Aorta (tissue), 5 donors: ENCODE measurements around the gene CWC22. TPM values are rescaled to one million over a fixed set of nuclear protein-coding genes. Genes with fewer than 3 reads are reported as not detected.
A peak's percentile ranks its signal among the peaks of the same experiment; 100 is the strongest.

Source experiments
- ATAC-seq: fragments of 200-7000 bp; cut with Tn5 transposase; one replicate; pipeline ENCODE4 v1.9.1; 2022; ENCODE audit warnings: moderate library complexity; ENCODE audit not compliant: low FRiP score
- DNase-seq, 2 donors: peaks; one replicate each; pipeline ENCODE4 v3.0.0-alpha.2; 2020
- H3K27ac ChIP-seq, 2 donors: one replicate each; pipeline ENCODE4 v1.5.1; 2013; ENCODE audit warnings: low read length in 2 of 2, mild to moderate bottlenecking in 2 of 2, moderate library complexity in 2 of 2, control low read depth in 1 of 2, inconsistent platforms in 1 of 2, low read depth in 1 of 2
- H3K27me3 ChIP-seq, 2 donors: one replicate each; pipeline ENCODE4 v1.6.1; 2013; ENCODE audit warnings: control low read depth in 1 of 2, low read length in 1 of 2, mild to moderate bottlenecking in 1 of 2, moderate library complexity in 1 of 2; ENCODE audit not compliant: insufficient read depth in 2 of 2, control insufficient read depth in 1 of 2
- H3K36me3 ChIP-seq, 2 donors: one replicate each; pipeline ENCODE4 v1.6.1; 2013; ENCODE audit warnings: control low read depth in 1 of 2, low read length in 1 of 2, mild to moderate bottlenecking in 1 of 2; ENCODE audit not compliant: insufficient read depth in 2 of 2, control insufficient read depth in 1 of 2
- H3K4me1 ChIP-seq, 2 donors: one replicate each; pipeline ENCODE4 v1.6.1; 2013; ENCODE audit warnings: low read length in 2 of 2, control low read depth in 1 of 2, mild to moderate bottlenecking in 1 of 2, moderate library complexity in 1 of 2; ENCODE audit not compliant: insufficient read depth in 2 of 2, control insufficient read depth in 1 of 2
- H3K4me3 ChIP-seq, 2 donors: one replicate each; pipeline ENCODE4 v1.5.1; 2013; ENCODE audit warnings: low read length in 2 of 2, control low read depth in 1 of 2, mild to moderate bottlenecking in 1 of 2
- H3K9me3 ChIP-seq: one replicate; pipeline ENCODE4 v1.6.1; 2013; ENCODE audit warnings: mild to moderate bottlenecking, low read length; ENCODE audit not compliant: control insufficient read depth
- WGBS, 2 donors: extraction: QIAGEN DNeasy Blood & Tissue Kit; methylation state at CpG; one replicate each; pipeline ENCODE4 v1.1.7; 2013; 5-methylcytosine and 5-hydroxymethylcytosine counted together
- intact Hi-C, 2 donors: fragments of 100-400 bp; cut with DNase I; formaldehyde crosslinking; loops; one replicate each; pipeline versions ENCODE4 v1.14.2 to v1.15.0; 2022
- polyA plus RNA-seq, 2 donors: library from polyadenylated mRNA; stranded (reverse); fragments of 200-250 nt; gene quantifications; one replicate each; pipeline ENCODE4 v1.2.3, GENCODE V29; 2013
- total RNA-seq, 2 donors: library from RNA; stranded (reverse); fragmentation: NEBNext Ultra II Directional; extraction: Animal tissue kit (Norgen Biotek cat#: 25700); gene quantifications; one replicate each; pipeline ENCODE4 v1.2.1, GENCODE V29; 2021
- donor health status: healthy with polysubstance abuse.
- donor health status: Bipolar disorder and iron deficiency.
- donor health status: DM: no; HTN: no; CAD: no.
- donor health status: DM: no; HTN: no; CAD: no.
- donor health status: DM: yes; HTN: yes; CAD: no.

CWC22 gene
- total and polyA plus RNA-seq, 4 donors = 12.8 to 22.0 (median 16.8) TPM

DNA sequence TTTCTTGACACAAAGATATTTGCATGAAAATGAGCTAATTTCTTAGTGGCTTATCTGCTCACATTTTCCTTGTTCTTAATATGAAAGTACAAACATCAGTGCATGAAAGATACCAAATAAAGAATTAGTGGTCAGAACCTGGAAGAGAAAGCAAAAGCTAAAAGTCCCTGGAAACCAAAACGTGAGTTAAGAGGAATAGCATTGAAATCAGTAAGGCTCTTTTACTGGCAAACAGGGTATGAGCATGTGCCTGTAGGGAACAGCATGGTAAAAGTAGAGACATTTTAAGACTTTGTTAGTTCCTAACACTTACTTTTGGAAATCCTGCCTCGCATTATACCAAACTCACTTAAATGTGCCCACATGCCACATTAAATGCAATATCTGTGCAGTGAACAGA, 31.9 kb upstream of the CWC22 start:
- 50 to 53% methylated on average over 2 of the region's 2 CpGs for WGBS, 2 donors
- no peaks in the 10 kb centered on the region for H3K9me3 ChIP-seq

DNA sequence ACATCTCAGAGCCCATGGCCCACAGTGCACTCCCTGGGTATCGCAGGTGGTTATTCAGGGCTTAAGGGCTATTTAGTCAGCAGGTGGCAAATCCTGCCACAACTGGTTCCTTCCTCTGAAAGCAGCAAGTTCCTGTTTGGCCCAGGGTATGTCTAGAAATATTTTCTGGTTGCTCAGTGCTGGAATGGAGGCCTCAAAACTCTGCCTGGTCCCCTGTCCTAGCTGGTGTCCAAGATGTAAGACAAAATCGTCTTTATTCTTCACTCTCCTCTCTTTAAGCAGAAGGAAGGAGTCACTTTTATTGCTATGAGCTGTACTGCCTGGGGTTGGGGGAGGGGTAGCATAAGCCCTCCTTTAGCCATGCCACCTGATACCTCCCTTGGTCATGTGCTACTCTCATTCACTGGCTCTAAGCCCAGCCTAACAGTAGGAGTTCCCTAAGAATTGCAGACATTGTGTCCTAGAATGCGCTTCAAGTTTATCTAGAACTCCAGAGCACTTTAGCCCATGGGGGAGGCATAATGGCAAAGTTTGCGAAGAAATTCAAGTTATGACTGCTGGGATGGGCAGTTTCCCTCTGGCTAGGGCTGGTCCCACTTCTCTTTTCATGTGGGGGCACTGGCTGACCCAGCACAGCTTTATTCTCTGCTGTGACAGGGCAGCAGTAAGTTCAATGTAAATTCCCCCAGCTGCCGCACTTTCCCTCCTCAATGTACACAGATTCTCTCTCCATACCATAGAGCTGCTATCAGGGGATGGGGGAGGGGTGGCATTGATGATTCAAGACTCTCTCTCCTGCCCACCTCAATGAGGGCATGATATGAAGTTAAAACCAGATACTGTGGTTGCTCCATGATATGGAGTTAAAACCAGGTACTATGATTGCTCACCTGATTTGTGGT, 27.1 kb upstream of the CWC22 start:
- 77 to 81% methylated on average over 5 of the region's 5 CpGs for WGBS, 2 donors
- Histone ChIP-seq H3K4me1 (no peaks in the 10 kb centered on the region), H3K27ac (no peak overlapping the region), H3K36me3 (no peaks in the 10 kb centered on the region), H3K9me3 (no peaks in the 10 kb centered on the region), H3K4me3 (no peak overlapping the region), H3K27me3 (no peaks in the 10 kb centered on the region)
- intact Hi-C loops = no loop called here
- ATAC-seq = no peak
- no peak for DNase-seq

More for the DNA sequence above, 31.9 kb upstream of the CWC22 start:
- DNase-seq (no peak), ATAC-seq (peak; percentile 61)
- no peaks in the 10 kb centered on the region for H3K4me1 ChIP-seq
- H3K36me3 ChIP-seq = no peaks in the 10 kb centered on the region
- intact Hi-C loops = no loop called here
- H3K27me3 ChIP-seq = no peaks in the 10 kb centered on the region
- no peak overlapping the region for H3K4me3 ChIP-seq
- H3K27ac ChIP-seq = no peak overlapping the region

DNA sequence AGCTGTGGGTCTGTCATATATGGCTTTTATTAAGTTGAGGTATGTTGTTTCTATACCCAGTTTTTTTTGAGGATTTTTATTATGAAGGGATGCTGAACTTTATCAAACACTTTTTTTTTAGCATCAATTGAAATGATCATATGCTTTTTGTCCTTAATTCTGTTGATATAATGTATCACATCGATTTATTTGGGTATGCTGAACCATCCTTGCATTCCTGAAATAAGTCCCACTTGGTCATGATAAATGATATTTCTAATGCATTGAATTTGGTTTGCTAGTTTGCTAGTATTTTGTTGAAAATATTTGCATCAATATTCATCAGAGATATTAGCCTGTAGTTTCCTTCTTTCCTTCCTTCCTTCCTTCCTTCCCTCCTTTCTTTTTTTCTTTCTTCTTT, 22.5 kb upstream of the CWC22 start:
- WGBS, 2 donors = 74 to 85% methylated on average over 1 of the region's 1 CpG
- Histone ChIP-seq H3K27me3 (no peaks in the 10 kb centered on the region), H3K27ac (no peak overlapping the region), H3K9me3 (no peaks in the 10 kb centered on the region), H3K4me1 (no peaks in the 10 kb centered on the region), H3K4me3 (no peak overlapping the region), H3K36me3 (no peaks in the 10 kb centered on the region)
- DNase-seq = no peak
- intact Hi-C loops = no loop called here
- ATAC-seq = no peak

DNA sequence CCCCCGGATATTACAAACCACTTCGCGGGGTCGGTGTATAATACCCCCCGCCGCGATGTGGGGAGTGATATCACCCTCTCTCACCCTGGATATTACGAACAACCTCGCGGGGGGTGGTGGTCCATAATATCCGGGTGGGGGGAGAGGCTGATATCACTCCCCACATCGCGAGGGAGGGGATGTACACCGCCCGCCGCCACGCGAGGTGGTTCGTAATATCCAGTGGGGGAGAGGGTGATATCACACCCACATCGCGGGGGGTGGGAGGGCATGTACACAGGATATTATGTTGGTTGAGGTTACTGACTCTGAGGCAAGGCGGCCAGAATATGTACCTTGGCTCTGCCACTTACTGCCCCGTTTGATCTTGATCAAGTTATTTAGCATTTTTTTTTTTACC, 14.8 kb upstream of the CWC22 start:
- intact Hi-C loops = no loop called here
- H3K27me3 ChIP-seq = no peaks in the 10 kb centered on the region
- no peak for ATAC-seq

DNA sequence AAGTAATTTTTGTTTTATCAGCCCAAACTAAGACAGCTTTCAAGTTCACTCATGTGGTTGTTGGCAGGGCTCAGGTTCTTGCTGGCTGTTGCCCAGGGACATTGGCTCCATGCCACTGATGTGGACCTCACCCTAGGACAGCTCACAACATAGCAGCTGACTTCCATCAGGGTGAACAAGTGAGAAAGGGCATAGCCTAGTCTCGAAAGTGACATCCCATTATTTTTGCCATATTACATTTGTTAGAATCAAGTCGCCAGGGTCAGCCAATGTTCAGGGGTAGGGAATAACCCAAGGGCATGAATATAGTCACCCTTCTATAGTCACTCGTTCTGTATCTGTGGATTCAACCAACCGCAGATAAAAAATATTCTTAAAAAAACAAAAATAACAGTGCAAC, 10.7 kb upstream of the CWC22 start:
- WGBS, 2 donors = 54 to 63% methylated on average over 4 of the region's 4 CpGs
- Histone ChIP-seq H3K27ac (no peak overlapping the region), H3K9me3 (no peaks in the 10 kb centered on the region), H3K4me1 (no peaks in the 10 kb centered on the region), H3K36me3 (no peaks in the 10 kb centered on the region), H3K27me3 (no peaks in the 10 kb centered on the region), H3K4me3 (no peak overlapping the region)
- intact Hi-C loops = no loop called here
- peak; percentile 62 for ATAC-seq
- DNase-seq = peak; percentile 64 to 79

More for the DNA sequence above, 14.8 kb upstream of the CWC22 start:
- H3K27ac ChIP-seq = no peak overlapping the region
- no peak for DNase-seq
- 93 to 95% methylated on average over 23 of the region's 23 CpGs for WGBS, 2 donors
- no peak overlapping the region for H3K4me3 ChIP-seq
- H3K9me3 ChIP-seq = no peaks in the 10 kb centered on the region
- no peaks in the 10 kb centered on the region for H3K36me3 ChIP-seq
- no peaks in the 10 kb centered on the region for H3K4me1 ChIP-seq

DNA sequence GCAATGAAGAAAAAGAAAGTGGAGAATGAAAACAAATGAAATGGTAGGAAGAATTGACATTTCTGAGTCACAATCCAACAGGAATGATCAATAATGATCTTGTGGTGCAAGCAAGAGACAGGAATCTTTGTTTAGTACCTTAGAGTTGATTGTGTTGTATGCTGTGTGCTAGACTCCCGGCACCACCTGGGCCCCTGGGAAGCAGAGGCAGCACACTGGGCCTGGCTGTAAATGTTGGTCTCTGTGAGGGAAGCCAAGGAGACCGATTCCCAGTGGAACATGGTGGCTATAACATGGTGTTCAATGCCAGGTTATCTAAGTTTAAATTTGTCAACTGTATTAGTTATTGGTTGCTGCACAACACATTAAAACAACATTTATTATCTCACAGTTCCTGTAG, 9.8 kb upstream of the CWC22 start:
- Histone ChIP-seq H3K4me1 (no peaks in the 10 kb centered on the region), H3K9me3 (no peaks in the 10 kb centered on the region), H3K27ac (no peak overlapping the region), H3K27me3 (no peaks in the 10 kb centered on the region), H3K36me3 (no peaks in the 10 kb centered on the region), H3K4me3 (no peak overlapping the region)
- ATAC-seq (no peak), DNase-seq (no peak)
- intact Hi-C loops = no loop called here
- 89 to 90% methylated on average over 2 of the region's 2 CpGs for WGBS, 2 donors

DNA sequence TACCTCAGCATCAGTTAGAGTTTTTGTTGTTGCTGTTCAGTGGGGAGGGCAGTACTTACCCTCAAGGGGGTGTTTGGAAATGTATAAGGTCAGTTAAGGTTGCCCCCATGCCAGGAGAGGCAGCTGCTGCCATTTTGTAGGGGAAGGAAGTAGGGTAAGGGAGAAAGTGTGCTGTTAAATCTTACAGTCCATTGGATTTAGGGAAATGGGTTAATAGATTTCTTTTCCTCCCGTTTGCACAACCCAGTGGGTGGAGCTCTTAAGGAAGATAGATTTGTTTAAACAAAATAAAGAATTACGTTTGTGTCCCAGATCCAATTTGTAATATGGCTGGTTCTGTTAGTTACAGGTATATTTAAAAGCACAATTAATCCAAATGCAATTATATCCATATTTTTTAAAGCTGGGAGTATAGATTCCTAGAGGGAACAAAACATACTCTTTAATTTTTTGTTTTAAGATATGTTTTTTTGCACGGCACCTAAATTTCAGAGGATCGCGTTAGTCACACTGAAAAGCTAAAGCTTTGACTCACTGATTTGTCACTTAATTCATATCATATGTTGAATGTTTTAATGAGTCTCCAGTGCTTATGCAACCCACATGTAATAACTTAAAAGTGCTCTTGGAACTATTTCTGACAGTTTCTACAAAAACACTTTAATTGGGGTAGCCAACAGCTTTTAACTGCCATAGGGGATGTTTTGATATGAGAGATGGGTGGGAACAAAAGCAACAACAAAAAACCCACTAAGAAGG, 9.0 kb upstream of the CWC22 start:
- intact Hi-C loops = no loop called here
- H3K27me3 ChIP-seq = no peaks in the 10 kb centered on the region
- H3K9me3 ChIP-seq = no peaks in the 10 kb centered on the region
- no peak overlapping the region for H3K4me3 ChIP-seq
- ATAC-seq (peak; percentile 60), DNase-seq (no peak)
- 44 to 53% methylated on average over 5 of the region's 5 CpGs for WGBS, 2 donors
- H3K27ac ChIP-seq = no peak overlapping the region
- H3K36me3 ChIP-seq = no peaks in the 10 kb centered on the region
- no peaks in the 10 kb centered on the region for H3K4me1 ChIP-seq

DNA sequence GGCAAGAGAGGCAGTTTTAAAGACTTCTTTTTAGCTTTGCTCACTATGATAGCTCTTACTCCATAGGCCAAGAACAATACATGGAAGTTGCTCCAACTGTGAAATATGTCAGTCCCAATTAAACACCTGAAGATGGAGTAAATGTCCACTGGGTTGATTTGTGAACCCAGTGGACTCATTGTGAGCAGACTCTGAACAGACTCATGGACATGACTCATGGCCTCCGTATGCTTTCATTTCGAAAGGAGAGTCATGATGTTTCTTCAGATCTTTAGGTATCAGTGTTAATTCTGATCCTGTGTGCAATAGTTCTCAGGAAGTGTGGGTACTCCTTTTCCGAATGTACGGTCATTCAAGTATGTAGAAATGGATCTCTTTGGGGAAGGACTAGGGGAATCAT, 5.4 kb upstream of the CWC22 start:
- H3K27ac ChIP-seq = no peak overlapping the region
- 90% methylated on average over 4 of the region's 4 CpGs for WGBS, 2 donors
- intact Hi-C loops = no loop called here
- ATAC-seq (no peak), DNase-seq (no peak)
- no peaks in the 10 kb centered on the region for H3K27me3 ChIP-seq
- H3K4me1 ChIP-seq = no peaks in the 10 kb centered on the region
- no peaks in the 10 kb centered on the region for H3K9me3 ChIP-seq
- H3K4me3 ChIP-seq = no peak overlapping the region
- H3K36me3 ChIP-seq = no peaks in the 10 kb centered on the region

DNA sequence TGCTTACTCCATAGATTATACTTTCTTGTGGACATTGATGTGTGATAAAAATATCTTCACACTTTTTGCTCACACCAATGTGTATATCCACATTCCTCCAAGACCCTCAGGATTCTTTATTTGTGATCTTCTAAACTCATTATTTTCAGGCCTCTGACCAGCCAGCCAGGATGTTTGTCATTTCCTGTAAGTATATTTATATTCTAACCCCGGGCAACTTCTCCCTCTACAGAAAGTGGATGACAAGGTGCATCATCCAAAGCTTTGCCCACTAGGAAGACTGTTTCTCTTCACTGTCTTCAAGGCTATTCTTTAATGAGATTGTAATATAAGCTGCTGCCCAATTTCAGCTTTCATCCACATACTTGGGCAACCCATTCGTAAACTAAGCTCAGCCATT, 3.6 kb upstream of the CWC22 start:
- H3K27ac ChIP-seq = no peak overlapping the region
- H3K36me3 ChIP-seq = no peaks in the 10 kb centered on the region
- 57 to 63% methylated on average over 2 of the region's 2 CpGs for WGBS, 2 donors
- DNase-seq = no peak
- intact Hi-C loops = no loop called here
- H3K4me3 ChIP-seq = no peak overlapping the region
- no peak for ATAC-seq
- no peaks in the 10 kb centered on the region for H3K9me3 ChIP-seq
- H3K27me3 ChIP-seq = no peaks in the 10 kb centered on the region
- peaks cover 3 to 5% of the 10 kb centered on the region in 2 donors for H3K4me1 ChIP-seq
